ENCODE measurements around the gene MMP17.
"Not testable (repeated sequence)": the region's sequence is repeated elsewhere in the genome, so short reads cannot be mapped to it uniquely, and the experiment has no call there.

MMP17 gene

DNA sequence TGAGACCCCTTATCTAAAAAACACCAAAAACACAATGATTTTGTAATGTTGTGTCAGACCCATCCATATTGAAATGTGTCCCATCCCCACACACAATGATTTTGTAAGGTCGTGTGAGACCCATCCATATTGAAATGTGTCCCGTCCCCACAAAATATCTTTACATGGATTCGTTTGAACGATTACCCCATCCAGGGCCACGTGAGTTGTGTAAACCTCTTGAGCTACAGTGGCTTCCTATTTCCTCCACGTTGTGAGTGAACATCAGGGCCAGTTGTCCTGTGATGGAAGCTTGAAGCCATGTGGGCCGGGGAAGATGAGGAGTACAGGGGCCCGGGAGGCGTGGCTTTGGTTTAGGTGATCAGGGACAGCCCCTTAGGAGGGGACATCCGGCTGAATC, 39.3 kb downstream of the MMP17 start:
- no peak for DNase-seq

DNA sequence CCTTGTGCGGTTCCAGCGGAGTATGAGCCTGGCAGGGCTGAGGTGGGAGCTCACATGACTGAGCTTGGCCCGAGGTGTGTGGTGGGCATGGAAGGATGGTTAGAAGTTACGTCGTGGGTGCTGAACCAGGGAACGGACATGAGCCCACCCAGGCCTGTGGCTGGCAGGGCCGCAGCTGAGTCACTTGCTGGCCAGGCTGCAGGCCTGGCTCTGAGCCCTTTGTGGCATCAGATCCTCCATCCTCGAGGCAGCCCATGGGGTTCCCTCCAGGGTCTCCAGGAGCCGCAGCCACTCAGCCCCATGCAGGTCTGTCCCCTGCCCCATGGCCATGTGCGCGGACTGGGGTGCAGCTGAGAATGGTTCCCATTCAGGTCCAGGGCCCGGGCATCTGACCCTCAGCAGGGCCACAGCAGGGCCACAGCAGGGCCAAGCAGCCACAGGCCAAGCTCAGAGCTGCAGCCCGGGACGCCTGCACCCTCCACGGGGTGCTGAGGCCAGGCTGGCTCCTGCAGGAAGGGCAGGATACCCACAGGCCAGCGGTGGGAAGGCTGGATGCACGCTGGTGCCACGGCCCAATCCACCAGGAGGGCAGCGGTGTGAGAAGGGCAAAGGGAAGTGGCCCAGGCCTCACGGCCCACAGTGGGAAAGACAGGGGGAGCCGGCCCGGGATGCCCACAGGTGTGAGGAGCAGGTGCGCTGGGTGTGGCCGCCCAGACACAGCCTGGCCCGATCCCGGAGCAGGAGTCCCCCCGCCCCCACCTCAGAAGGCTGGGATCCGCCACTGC, 39.9 kb downstream of the MMP17 start:
- no peak for DNase-seq

- peak; percentile 67 for DNase-seq
Measured at GRCh38 chr12:131869871-131870418, 41.8 kb downstream of the MMP17 start.

DNA sequence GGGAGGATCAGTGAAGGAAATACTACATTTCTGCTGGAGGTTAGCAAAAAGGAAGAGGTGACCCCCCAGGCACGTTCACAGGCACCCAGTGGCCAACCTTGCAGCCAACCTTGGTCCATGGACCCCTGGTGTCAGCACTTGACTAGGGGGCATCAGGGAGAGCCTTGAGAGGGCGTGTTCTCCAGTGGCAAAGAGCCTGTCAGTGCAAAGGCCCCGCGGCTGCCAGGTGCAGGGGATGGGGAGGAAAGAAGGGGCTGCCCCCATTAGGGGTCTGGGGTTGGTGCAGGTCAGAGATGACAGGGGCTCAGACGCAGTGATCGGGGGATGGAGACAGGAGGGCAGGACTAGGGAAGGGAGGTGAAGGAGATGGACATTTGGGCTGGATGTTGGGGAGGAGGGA, 43.5 kb downstream of the MMP17 start:
- DNase-seq, result no peak

DNA sequence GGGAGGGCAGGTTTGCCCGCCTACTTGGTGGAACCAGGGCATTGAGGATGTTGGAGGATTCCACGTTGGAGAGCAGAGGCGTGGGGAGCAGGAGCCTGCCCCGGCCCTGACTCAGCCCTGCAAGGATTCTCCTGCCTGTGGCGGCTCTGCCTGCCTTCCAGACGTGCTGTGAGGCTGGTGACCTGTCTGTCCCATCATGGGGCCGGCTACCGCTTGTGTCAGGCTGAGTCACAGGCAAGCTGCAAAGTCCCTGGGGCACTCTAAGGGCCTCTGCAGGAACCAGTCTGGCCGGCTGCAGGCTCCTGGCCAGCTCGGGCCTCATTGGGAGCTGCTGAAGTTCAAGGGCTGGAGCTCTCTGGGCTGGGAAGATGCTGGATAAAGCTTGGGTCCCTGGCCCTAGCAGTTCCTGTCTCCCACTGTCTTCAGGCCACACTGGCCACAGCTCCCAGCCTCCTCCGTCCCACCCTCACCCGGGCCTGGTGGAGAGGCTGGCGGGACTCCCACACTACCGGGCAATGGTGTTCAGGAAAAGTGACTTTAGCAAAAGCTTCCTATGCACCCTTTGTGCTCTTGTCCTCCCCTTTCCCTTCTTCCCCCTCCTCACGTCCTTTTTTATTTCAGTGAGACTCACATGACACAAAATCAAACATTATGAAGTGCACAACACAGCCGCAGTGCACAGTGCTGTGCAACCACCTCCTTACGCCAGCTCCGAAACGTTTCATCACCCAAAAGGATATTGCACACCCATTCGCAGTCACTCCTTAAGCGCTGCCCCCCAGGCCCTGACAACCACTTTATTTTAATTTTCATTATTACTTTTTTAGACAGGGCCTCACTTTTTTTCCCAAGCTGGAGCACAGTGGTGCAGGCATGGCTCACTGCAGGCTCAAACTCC, 44.2 kb downstream of the MMP17 start:
- DNase-seq, result peak; percentile 67

DNA sequence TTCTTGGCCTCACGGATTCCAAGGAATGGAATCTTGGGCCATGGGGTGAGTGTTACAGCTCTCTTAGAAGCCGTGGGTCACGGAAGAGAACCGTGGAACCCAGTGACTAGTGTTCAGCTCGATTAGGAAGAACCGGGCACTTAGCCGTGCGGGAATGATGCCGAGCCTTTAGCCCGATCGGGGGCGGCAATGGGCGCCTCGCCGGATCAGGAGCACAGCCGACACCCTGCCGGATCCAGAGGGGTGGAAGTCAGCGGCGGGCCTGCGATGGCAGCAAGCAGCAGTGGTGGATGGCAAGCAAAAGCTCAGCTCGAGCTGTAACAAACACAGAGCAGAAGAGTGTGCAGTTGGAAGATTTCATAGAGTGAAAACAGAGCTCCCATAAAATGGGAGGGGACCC, 45.1 kb downstream of the MMP17 start:
- DNase-seq, result no peak

- DNase-seq, result not testable (repeated sequence)
Measured at GRCh38 chr12:131874972-131875371, 46.8 kb downstream of the MMP17 start.

GRCh38 chr12:131877216-131877615, 49.0 kb downstream of the MMP17 start:
- not testable (repeated sequence) for DNase-seq

- not testable (repeated sequence) for DNase-seq
Measured at GRCh38 chr12:131878436-131878835, 50.2 kb downstream of the MMP17 start.

DNA sequence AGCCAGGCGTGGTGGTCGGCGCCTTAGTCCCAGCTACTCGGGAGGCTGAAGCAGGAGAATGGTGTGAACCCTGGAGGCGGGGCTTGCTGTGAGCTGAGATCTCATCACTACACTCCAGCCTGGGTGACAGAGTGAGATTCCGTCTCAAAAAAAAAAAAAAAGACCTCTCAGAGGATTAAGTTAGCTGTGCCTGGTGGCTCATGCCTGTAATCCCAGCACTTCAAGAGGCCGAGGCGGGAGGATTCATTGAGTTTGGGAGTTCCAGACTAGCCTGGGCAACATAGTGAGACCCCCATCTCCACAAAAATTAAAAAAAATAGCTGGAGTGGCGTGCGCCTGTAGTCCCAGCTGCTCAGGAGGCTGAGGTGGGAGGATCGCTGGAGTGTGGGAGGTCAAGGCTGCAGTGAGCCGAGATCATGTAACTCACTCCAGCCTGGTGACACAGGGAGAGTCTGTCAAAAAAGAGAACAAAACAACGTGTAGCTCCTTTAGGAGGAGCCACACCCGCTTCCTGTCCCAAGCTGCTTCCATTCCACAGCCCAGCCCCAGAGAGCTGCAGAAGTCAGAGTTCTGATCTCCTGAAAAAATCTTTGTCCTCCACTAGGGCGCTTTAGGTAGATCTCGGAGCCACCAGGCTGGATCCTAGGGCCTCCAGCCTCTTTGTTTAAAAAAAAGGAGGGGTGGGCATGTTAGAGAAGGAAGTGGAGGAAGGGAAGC, 54.8 kb downstream of the MMP17 start:
- DNase-seq, result no peak

DNA sequence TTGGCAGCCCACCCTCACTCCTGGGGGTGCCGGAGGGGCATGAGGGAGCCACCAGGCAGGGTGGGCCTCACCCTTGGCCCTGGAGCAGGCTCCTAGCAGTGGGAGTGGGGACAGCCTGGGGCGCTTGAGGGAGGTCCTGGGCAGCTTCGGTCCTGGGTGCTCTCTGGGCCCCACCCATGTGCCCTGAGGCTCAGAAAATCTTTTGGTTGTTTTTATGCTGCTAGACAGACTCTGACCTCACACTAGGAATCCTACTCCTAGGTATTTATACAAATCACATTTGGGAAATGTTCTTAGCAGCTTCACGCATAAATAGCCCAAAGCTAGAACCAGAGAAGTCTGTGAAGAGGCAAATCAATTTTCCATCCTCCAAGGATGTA, 55.3 kb downstream of the MMP17 start:
- no peak for DNase-seq

DNA sequence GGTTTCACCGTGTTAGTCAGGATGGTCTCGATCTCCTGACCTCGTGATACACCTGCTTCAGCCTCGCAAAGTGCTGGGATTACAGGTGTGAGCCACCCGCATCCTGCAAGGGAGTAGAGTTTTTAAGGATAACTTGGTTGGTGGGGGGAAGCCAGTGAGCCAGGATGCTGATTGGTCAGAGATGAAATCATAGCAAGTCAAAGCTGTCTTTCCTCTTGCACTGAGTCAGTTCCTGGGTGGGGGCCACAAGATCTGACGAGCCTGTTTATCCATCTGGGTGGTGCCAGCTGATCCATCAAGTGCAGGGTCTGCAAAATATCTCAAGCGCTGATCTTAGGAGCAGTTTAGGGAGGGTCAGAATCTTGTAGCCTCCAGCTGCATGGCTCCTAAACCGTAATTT, 56.9 kb downstream of the MMP17 start:
- DNase-seq, result not testable (repeated sequence)

GRCh38 chr12:131885543-131886057, 57.4 kb downstream of the MMP17 start:
- DNase-seq, result no peak

GRCh38 chr12:131891722-131892121, 63.5 kb downstream of the MMP17 start:
- DNase-seq, result not testable (repeated sequence)

- DNase-seq, result no peak
Measured at GRCh38 chr12:131892711-131893604, 64.8 kb downstream of the MMP17 start.

- DNase-seq, result peak; percentile 50
Measured at GRCh38 chr12:131893605-131894312, 65.6 kb downstream of the MMP17 start.

DNA sequence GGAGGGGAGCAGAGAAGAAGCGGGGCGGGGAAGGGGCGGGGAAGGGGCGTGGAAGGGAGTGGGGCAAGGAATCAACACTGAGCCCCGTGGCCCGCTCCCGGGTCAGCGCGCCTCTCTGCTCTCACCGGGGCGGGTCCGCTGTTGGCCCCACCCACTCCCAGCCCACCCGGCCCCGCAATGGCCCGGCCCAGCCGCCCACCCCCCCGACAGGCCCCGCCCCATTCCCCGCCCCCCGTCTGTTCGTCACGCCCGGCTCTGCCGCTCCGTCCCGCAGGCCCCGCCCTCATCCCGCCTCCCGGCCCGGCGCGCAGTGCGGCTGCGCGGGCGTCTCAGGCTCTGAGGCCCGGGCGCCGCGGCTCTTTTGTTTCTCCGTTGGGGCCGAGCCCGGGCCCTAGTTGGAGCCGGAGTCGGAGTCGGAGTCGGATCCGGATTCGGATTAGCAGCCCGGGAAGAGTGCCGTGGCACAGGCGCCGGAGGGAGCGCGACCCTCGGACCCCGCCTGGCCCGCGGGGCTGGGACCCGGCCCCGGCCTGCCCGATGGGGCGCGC, 66.2 kb downstream of the MMP17 start, which contains the start of gene ULK1:
TSS of gene ULK1 (plus strand) at position 310 of the 548 bp plus-strand sequence. CDS start 380 bp downstream, outside the sequence.
- DNase-seq, result peak; percentile 96

GRCh38 chr12:131894981-131895639, 66.9 kb downstream of the MMP17 start:
- peak; percentile 68 for DNase-seq

- DNase-seq, result peak; percentile 82
Measured at GRCh38 chr12:131895640-131896079, 67.5 kb downstream of the MMP17 start.

Measured in DMS53 (cell line).